Neural cell (in vitro differentiated cells): ENCODE results near the gene CYREN.

Experiments
- CTCF ChIP-seq: fragments of 450-650 bp; IDR thresholded peaks from 2 replicates; pipeline ENCODE4 v1.5.1; 2014; ENCODE audit warnings: antibody characterized with exemption, mild to moderate bottlenecking, moderate library complexity; ENCODE audit not compliant: poor library complexity, severe bottlenecking
- EZH2 ChIP-seq: fragments of 200-600, 300-800 bp; shearing (Covaris generic), sonication (generic); IDR thresholded peaks from 2 replicates; pipeline ENCODE4 v1.6.1; 2014; ENCODE audit warnings: antibody characterized with exemption, low read length, borderline replicate concordance, mild to moderate bottlenecking; ENCODE audit not compliant: insufficient read depth, poor library complexity, severe bottlenecking
- POLR2AphosphoS5 ChIP-seq: IDR thresholded peaks from 2 replicates; pipeline ENCODE4 v1.6.1; 2012
- RAD21 ChIP-seq: fragments of 450-650 bp; conservative IDR thresholded peaks from 2 replicates; pipeline ENCODE4 v1.6.1; 2014; ENCODE audit warnings: antibody characterized with exemption, mild to moderate bottlenecking, moderate library complexity
- SMC3 ChIP-seq: fragments of 450-650 bp; conservative IDR thresholded peaks from 2 replicates; pipeline ENCODE4 v1.6.1; 2014; ENCODE audit warnings: antibody characterized with exemption, mild to moderate bottlenecking, moderate library complexity; ENCODE audit not compliant: poor library complexity

- no peak for TF ChIP-seq RAD21
- TF ChIP-seq EZH2, result no peak
- no peak for TF ChIP-seq CTCF
- no peak for TF ChIP-seq SMC3
- TF ChIP-seq POLR2AphosphoS5, result no peak
These were observed 23.1 kb downstream of the CYREN start for GRCh38 chr7:135147341-135147898.
